Neural cell (in vitro differentiated cells): ENCODE results near the gene SIRT3. TPM values are rescaled to one million over a fixed set of nuclear protein-coding genes. Genes with fewer than 3 reads are reported as not detected.

Source experiments
- H2AFZ ChIP-seq: fragments of 200-600, 300-800 bp; sonication (generic), shearing (Covaris generic); 2 replicates; pipeline ENCODE4 v1.6.0; 2014; ENCODE audit warnings: low read depth, mild to moderate bottlenecking, antibody characterized with exemption, low read length, moderate library complexity
- H3F3A ChIP-seq: fragments of 200-600 bp; shearing (Covaris generic); 2 replicates; pipeline ENCODE4 v1.6.1; 2016; ENCODE audit warnings: mild to moderate bottlenecking, moderate library complexity, mixed read lengths, antibody characterized with exemption, low read length; ENCODE audit not compliant: insufficient read depth, poor library complexity, severe bottlenecking
- H3K27ac ChIP-seq: fragments of 200-600, 300-800 bp; sonication (generic), shearing (Covaris generic); 2 replicates; pipeline ENCODE4 v1.5.1; 2014; ENCODE audit warnings: mild to moderate bottlenecking, low read length, moderate library complexity
- H3K27me3 ChIP-seq: fragments of 300-800, 200-600 bp; sonication (generic), shearing (Covaris generic); 2 replicates; pipeline ENCODE4 v1.6.0; 2014; ENCODE audit warnings: mild to moderate bottlenecking, low read depth, low read length, moderate library complexity; ENCODE audit not compliant: insufficient read depth
- H3K36me3 ChIP-seq: fragments of 300-800, 200-600 bp; sonication (generic), shearing (Covaris generic); 2 replicates; pipeline ENCODE4 v1.5.1; 2014; ENCODE audit warnings: mild to moderate bottlenecking, antibody characterized with exemption, low read length, moderate library complexity; ENCODE audit not compliant: insufficient read depth
- H3K4me2 ChIP-seq: fragments of 300-800, 200-600 bp; sonication (generic), shearing (Covaris generic); 2 replicates; pipeline ENCODE4 v1.6.0; 2014; ENCODE audit warnings: mild to moderate bottlenecking, low read length
- H3K4me3 ChIP-seq: fragments of 300-800, 200-600 bp; sonication (generic), shearing (Covaris generic); 2 replicates; pipeline ENCODE4 v1.5.1; 2014; ENCODE audit warnings: mild to moderate bottlenecking, low read length, moderate library complexity
- H3K79me2 ChIP-seq: fragments of 200-600 bp; shearing (Covaris generic); replicated peaks from 2 replicates; pipeline ENCODE4 v1.6.0; 2014; ENCODE audit warnings: mild to moderate bottlenecking, low read length, moderate library complexity; ENCODE audit not compliant: insufficient read depth
- H3K9ac ChIP-seq: fragments of 300-800, 200-600 bp; sonication (generic), shearing (Covaris generic); 2 replicates; pipeline ENCODE4 v1.6.1; 2016; ENCODE audit warnings: mild to moderate bottlenecking, low read length, mixed read lengths
- H3K9me2 ChIP-seq: fragments of 200-600 bp; shearing (Covaris generic); 2 replicates; pipeline ENCODE4 v1.6.1; 2016; ENCODE audit warnings: mild to moderate bottlenecking, low read length, mixed read lengths; ENCODE audit not compliant: insufficient read depth
- H3K9me3 ChIP-seq: fragments of 200-600, 300-800 bp; sonication (generic), shearing (Covaris generic); 2 replicates; pipeline ENCODE4 v1.6.1; 2016; ENCODE audit warnings: mild to moderate bottlenecking, mixed run types, low read length, moderate library complexity, mixed read lengths
- H4K20me1 ChIP-seq: fragments of 200-600 bp; shearing (Covaris generic); 2 replicates; pipeline ENCODE4 v1.6.1; 2016; ENCODE audit warnings: mild to moderate bottlenecking, mixed run types; ENCODE audit not compliant: insufficient read depth
- CTCF ChIP-seq: fragments of 450-650 bp; IDR thresholded peaks from 2 replicates; pipeline ENCODE4 v1.5.1; 2014; ENCODE audit warnings: antibody characterized with exemption, mild to moderate bottlenecking, moderate library complexity; ENCODE audit not compliant: poor library complexity, severe bottlenecking
- EP300 ChIP-seq: fragments of 450-650 bp; conservative IDR thresholded peaks from 2 replicates; pipeline ENCODE4 v1.6.1; 2014; ENCODE audit warnings: antibody characterized with exemption, mild to moderate bottlenecking, moderate library complexity; ENCODE audit not compliant: poor library complexity, severe bottlenecking
- EZH2 ChIP-seq: fragments of 200-600, 300-800 bp; shearing (Covaris generic), sonication (generic); IDR thresholded peaks from 2 replicates; pipeline ENCODE4 v1.6.1; 2014; ENCODE audit warnings: antibody characterized with exemption, low read length, borderline replicate concordance, mild to moderate bottlenecking; ENCODE audit not compliant: insufficient read depth, poor library complexity, severe bottlenecking
- MXI1 ChIP-seq: fragments of 450-650 bp; conservative IDR thresholded peaks from 2 replicates; pipeline ENCODE4 v1.6.1; 2014; ENCODE audit warnings: antibody characterized with exemption, mild to moderate bottlenecking; ENCODE audit not compliant: poor library complexity, severe bottlenecking
- POLR2AphosphoS5 ChIP-seq: IDR thresholded peaks from 2 replicates; pipeline ENCODE4 v1.6.1; 2012
- RAD21 ChIP-seq: fragments of 450-650 bp; conservative IDR thresholded peaks from 2 replicates; pipeline ENCODE4 v1.6.1; 2014; ENCODE audit warnings: antibody characterized with exemption, mild to moderate bottlenecking, moderate library complexity
- SMC3 ChIP-seq: fragments of 450-650 bp; conservative IDR thresholded peaks from 2 replicates; pipeline ENCODE4 v1.6.1; 2014; ENCODE audit warnings: antibody characterized with exemption, mild to moderate bottlenecking, moderate library complexity; ENCODE audit not compliant: poor library complexity
- TAF1 ChIP-seq: IDR thresholded peaks from 2 replicates; pipeline ENCODE4 v1.6.1; 2012; ENCODE audit warnings: low read depth
- polyA plus RNA-seq: library from polyadenylated mRNA; depleted of rRNA; stranded (reverse); fragments of >200 nt; gene quantifications from 2 replicates; pipeline ENCODE4 v1.2.3, GENCODE V29; 2014
- TF ChIP-seq, protein P1 (sequence below): IDR thresholded peaks from 2 replicates; pipeline ENCODE4 v1.6.1; 2012; ENCODE audit warnings: borderline replicate concordance

Gene SIRT3
- polyA plus RNA-seq, 1 donor from 2014 or later: 32.9 TPM

GRCh38 chr11:230431-230830 is 5.7 kb downstream of the SIRT3 start:
- no peaks in the 10 kb centered on the region for H3K9me2 ChIP-seq
- TF ChIP-seq MXI1 (no peak), POLR2AphosphoS5 (no peak)
- no peaks in the 10 kb centered on the region for H3F3A ChIP-seq
- peaks cover 3% of the 10 kb centered on the region for H3K79me2 ChIP-seq
- no peaks in the 10 kb centered on the region for H3K36me3 ChIP-seq
- no peaks in the 10 kb centered on the region for H4K20me1 ChIP-seq
- H3K4me3 ChIP-seq: no peak overlapping the region
- no peak overlapping the region for H2AFZ ChIP-seq
- H3K27ac ChIP-seq: no peak overlapping the region
- no peak overlapping the region for H3K4me2 ChIP-seq
- H3K27me3 ChIP-seq: no peaks in the 10 kb centered on the region
- H3K9me3 ChIP-seq: no peaks in the 10 kb centered on the region
- H3K9ac ChIP-seq: no peak overlapping the region

GRCh38 chr11:227824-228379 is 8.2 kb downstream of the SIRT3 start:
- Histone ChIP-seq H3K4me2 (no peak overlapping the region), H3K9ac (no peak overlapping the region), H3K27me3 (no peaks in the 10 kb centered on the region), H2AFZ (no peak overlapping the region), H3K9me3 (no peaks in the 10 kb centered on the region), H3K27ac (no peak overlapping the region), H3K9me2 (no peaks in the 10 kb centered on the region), H4K20me1 (no peaks in the 10 kb centered on the region), H3K36me3 (no peaks in the 10 kb centered on the region), H3K4me3 (no peak overlapping the region), H3F3A (no peaks in the 10 kb centered on the region), H3K79me2 (peaks cover 3% of the 10 kb centered on the region)
- TF ChIP-seq MXI1 (no peak), RAD21 (no peak), EZH2 (no peak), SMC3 (no peak), TAF1 (no peak)
- TF ChIP-seq, protein P1, sequence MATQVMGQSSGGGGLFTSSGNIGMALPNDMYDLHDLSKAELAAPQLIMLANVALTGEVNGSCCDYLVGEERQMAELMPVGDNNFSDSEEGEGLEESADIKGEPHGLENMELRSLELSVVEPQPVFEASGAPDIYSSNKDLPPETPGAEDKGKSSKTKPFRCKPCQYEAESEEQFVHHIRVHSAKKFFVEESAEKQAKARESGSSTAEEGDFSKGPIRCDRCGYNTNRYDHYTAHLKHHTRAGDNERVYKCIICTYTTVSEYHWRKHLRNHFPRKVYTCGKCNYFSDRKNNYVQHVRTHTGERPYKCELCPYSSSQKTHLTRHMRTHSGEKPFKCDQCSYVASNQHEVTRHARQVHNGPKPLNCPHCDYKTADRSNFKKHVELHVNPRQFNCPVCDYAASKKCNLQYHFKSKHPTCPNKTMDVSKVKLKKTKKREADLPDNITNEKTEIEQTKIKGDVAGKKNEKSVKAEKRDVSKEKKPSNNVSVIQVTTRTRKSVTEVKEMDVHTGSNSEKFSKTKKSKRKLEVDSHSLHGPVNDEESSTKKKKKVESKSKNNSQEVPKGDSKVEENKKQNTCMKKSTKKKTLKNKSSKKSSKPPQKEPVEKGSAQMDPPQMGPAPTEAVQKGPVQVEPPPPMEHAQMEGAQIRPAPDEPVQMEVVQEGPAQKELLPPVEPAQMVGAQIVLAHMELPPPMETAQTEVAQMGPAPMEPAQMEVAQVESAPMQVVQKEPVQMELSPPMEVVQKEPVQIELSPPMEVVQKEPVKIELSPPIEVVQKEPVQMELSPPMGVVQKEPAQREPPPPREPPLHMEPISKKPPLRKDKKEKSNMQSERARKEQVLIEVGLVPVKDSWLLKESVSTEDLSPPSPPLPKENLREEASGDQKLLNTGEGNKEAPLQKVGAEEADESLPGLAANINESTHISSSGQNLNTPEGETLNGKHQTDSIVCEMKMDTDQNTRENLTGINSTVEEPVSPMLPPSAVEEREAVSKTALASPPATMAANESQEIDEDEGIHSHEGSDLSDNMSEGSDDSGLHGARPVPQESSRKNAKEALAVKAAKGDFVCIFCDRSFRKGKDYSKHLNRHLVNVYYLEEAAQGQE: no peak

GRCh38 chr11:225734-226453 is 10.2 kb downstream of the SIRT3 start:
- no peaks in the 10 kb centered on the region for H3K36me3 ChIP-seq
- H3K27ac ChIP-seq: no peak overlapping the region
- H3K4me3 ChIP-seq: no peak overlapping the region
- no peaks in the 10 kb centered on the region for H3F3A ChIP-seq
- TF ChIP-seq RAD21 (no peak), EP300 (no peak), EZH2 (no peak), MXI1 (no peak), TAF1 (no peak), POLR2AphosphoS5 (no peak), CTCF (no peak), SMC3 (no peak)
- TF ChIP-seq, protein P1: no peak
- no peaks in the 10 kb centered on the region for H4K20me1 ChIP-seq
- H2AFZ ChIP-seq: no peak overlapping the region
- no peaks in the 10 kb centered on the region for H3K9me3 ChIP-seq
- no peak overlapping the region for H3K9ac ChIP-seq
- peaks cover 3% of the 10 kb centered on the region for H3K79me2 ChIP-seq
- no peaks in the 10 kb centered on the region for H3K27me3 ChIP-seq
- no peaks in the 10 kb centered on the region for H3K9me2 ChIP-seq
- H3K4me2 ChIP-seq: no peak overlapping the region
